GM19324 (cell line): Measurements from ENCODE around the gene DDC.
A peak's percentile ranks its signal among the peaks of the same experiment; 100 is the strongest.

Experiments used
- ATAC-seq: cut with Tn5 transposase; IDR thresholded peaks from one replicate; pipeline ENCODE4 v1.9.1; 2021; ENCODE audit warnings: mild to moderate bottlenecking, moderate library complexity; ENCODE audit not compliant: unreplicated experiment, low FRiP score

The DDC gene

DNA sequence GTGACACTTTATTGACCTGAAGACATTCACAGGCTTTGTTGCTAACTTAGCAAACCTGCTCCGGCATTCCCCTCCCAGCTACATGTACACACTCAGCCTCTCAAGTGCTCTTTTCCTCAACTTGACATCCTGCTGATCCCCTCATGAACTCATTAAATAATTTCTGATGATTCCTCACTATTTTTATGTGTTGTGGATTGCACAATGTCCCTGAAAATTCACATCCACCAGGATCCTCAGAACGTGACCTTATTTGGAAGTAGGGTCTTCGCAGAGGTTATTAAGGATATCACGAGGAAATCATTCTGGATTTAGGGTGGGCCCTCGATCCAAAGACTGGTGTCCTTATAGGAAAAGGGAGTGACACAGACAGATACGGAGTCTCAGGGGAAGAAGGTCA lies 142.3 kb downstream of the DDC start:
- no peak for ATAC-seq

DNA sequence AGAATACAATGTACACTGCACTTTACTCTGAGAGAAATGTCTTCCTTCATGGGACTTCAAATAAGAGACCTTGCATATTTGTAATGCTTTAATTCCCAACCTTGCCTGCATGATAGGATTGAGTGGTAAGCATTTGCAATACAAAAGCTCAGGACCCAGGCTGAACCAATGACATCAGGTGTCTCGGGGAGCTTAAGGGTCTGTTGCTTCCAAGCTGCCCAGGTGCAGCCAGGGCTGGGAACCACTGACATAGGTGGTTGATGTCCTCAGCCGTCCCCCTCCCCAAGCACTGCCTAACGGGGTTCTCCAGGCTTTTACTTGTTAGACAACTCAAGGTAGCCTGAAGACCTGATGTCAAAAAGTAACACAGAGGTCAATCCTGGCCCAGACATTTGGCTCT lies 144.2 kb downstream of the DDC start:
- no peak for ATAC-seq

- ATAC-seq: no peak
These were observed 146.5 kb downstream of the DDC start for GRCh38 chr7:50418526-50419290.

- ATAC-seq: peak; percentile 75
These were observed 147.1 kb downstream of the DDC start for GRCh38 chr7:50418086-50418515.

GRCh38 chr7:50416527-50417182 lies 148.6 kb downstream of the DDC start:
- ATAC-seq: peak; percentile 69

- no peak for ATAC-seq
These were observed 149.3 kb downstream of the DDC start for GRCh38 chr7:50415844-50416364.

DNA sequence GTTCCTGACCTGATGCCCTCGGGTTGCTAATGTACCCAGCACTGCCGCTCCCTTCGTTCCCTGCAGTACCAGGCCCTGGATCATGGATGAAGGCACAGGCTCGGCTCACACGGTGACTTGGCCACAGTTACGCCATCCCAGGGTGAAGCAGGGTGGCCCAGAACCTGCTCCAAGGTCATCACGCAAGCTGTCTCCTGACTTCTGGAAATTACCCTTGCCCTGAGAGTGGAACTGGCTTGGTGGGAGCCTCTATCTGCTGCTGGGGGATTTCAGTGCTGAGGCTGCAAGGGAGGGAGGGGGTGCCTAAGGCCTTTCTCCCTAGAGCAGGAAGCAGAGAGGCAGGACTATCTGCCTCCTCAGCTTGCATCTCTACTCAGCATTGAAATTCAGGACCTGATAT lies 151.6 kb downstream of the DDC start:
- ATAC-seq: no peak

- no peak for ATAC-seq
These were observed 152.2 kb downstream of the DDC start for GRCh38 chr7:50412973-50413372.

DNA sequence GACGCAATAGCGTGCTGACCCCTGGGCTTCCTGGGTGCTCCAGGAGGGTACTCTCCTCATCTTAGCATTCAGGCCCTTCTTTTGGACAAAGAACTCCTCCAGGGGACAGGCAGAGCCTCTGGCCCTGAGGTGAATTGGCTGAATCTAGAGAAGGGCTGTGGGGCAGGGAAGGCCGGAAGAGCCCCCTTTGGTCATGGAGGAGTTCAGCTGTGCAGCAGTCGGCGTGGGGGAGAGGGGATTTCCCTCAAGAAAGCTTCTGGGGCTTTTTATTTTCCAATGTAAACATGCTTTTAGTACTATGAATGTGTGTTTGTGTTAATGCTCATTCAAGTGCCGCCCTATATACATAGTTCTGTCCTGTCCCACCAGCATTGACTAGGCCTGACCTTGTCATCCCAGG lies 153.9 kb downstream of the DDC start:
- ATAC-seq: no peak

- ATAC-seq: peak; percentile 50
These were observed 155.1 kb downstream of the DDC start for GRCh38 chr7:50409856-50410745.
